Astrocyte of the spinal cord (primary cell): ENCODE data around the gene XAGE1B.
"Not testable (repeated sequence)": the region's sequence is repeated elsewhere in the genome, so short reads cannot be mapped to it uniquely, and the experiment has no call there.

Experiments
- DNase-seq: peaks from one replicate; pipeline ENCODE4 v3.0.0; 2011; ENCODE audit warnings: low read depth, low spot score
- H3K4me3 ChIP-seq: 2 replicates; pipeline ENCODE4 v1.5.1; 2011; ENCODE audit warnings: low read depth, mild to moderate bottlenecking, low read length, moderate library complexity
- in situ Hi-C: cut with HindIII; loops from 2 replicates; pipeline ENCODE4 v1.10.0; 2017; ENCODE audit warnings: low sequenced_read_pairs
- TF ChIP-seq, protein P1 (sequence below): IDR thresholded peaks from 2 replicates; pipeline ENCODE4 v1.5.1; 2012; ENCODE audit warnings: low read depth, mild to moderate bottlenecking, low read length, inconsistent platforms

The XAGE1B gene, protein sequence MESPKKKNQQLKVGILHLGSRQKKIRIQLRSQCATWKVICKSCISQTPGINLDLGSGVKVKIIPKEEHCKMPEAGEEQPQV

DNA sequence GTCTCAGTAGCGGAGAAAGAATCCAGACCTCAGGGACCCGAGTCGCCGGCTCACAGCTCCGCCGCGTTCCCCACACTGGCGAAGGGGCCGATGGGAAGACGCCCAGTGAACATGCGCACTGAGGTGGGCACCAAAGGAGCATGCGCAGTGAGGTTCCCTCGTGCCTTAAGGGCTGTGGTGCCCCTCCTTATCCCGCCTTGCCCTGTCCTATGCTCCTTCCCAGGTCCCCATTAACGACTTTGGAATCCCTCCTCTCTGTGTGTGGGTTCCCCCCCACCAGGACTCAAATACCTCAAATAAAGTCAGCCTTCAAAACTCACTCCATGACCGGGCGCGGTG is at the start of gene XAGE1B:
Gene XAGE1B (minus strand): TSS at position 77 of the 339 bp plus-strand sequence. CDS start 1,536 bp downstream, outside the sequence.
- in situ Hi-C loops, DNase-seq, H3K4me3 ChIP-seq: not testable (repeated sequence)

DNA sequence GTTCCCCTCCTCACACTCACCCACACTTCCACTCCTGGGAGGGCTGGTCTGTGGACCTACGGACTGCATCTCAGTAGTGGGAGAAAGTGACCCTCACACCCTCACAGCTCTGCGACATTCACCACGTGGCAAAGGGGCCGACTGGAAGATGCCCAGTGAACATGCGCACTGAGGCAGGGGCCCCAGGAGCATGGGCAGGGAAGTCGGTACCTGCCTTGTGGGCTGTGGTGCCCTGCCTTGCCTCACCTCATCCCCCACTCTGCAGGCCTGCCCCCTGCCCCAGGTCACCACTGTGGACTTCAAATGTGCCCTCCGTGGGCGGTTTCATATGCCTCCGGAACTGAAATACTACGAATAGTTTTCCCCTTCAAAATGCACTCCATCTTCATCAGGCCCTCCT is 46.2 kb upstream of the XAGE1B start:
- H3K4me3 ChIP-seq: no peak overlapping the region
- TF ChIP-seq, protein P1, sequence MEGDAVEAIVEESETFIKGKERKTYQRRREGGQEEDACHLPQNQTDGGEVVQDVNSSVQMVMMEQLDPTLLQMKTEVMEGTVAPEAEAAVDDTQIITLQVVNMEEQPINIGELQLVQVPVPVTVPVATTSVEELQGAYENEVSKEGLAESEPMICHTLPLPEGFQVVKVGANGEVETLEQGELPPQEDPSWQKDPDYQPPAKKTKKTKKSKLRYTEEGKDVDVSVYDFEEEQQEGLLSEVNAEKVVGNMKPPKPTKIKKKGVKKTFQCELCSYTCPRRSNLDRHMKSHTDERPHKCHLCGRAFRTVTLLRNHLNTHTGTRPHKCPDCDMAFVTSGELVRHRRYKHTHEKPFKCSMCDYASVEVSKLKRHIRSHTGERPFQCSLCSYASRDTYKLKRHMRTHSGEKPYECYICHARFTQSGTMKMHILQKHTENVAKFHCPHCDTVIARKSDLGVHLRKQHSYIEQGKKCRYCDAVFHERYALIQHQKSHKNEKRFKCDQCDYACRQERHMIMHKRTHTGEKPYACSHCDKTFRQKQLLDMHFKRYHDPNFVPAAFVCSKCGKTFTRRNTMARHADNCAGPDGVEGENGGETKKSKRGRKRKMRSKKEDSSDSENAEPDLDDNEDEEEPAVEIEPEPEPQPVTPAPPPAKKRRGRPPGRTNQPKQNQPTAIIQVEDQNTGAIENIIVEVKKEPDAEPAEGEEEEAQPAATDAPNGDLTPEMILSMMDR: no peak
- DNase-seq: no peak
- in situ Hi-C loops: no loop called here

DNA sequence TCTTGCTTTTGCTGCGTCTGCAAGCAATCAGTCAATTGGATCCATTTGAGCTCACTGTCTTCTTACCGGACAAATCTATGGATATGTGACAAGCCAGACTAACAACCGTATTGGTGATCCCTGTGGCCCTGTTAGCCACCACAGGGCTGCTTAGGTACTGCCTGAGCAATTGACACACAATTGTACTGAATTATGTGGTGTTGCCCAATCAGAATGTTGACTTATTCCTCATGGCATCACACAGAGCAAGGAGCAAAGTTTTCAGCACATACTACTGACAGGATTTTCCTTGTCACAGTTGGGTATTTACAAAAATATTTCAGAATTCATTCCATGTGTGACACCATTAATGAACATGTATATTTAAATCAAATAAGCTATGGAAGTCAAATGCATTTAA is 41.3 kb upstream of the XAGE1B start:
- TF ChIP-seq, protein P1: no peak
- in situ Hi-C loops: no loop called here

DNA sequence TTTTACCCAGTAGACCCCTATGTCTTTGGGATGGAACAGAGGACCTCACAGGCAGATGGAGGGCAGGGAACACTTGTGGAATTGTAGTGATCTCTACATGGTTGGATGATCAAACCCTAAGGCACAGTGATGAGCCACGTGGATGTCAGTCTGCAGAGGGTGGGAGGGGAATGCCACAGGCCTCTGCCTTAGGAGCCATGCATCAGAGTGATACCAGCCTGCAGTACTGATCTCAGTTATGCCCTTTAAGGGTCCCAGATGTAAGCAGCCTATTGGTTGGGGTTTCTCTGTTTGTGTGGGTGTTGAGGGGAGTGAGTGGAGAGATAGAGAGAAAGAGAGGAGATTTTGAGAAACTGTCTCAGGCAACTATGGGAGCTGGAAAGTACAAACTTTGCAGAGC is 39.9 kb upstream of the XAGE1B start:
- no peak overlapping the region for H3K4me3 ChIP-seq
- in situ Hi-C loops: no loop called here
- DNase-seq: no peak
- TF ChIP-seq, protein P1: no peak

More for the DNA sequence above, 41.3 kb upstream of the XAGE1B start:
- no peak for DNase-seq
- no peak overlapping the region for H3K4me3 ChIP-seq

DNA sequence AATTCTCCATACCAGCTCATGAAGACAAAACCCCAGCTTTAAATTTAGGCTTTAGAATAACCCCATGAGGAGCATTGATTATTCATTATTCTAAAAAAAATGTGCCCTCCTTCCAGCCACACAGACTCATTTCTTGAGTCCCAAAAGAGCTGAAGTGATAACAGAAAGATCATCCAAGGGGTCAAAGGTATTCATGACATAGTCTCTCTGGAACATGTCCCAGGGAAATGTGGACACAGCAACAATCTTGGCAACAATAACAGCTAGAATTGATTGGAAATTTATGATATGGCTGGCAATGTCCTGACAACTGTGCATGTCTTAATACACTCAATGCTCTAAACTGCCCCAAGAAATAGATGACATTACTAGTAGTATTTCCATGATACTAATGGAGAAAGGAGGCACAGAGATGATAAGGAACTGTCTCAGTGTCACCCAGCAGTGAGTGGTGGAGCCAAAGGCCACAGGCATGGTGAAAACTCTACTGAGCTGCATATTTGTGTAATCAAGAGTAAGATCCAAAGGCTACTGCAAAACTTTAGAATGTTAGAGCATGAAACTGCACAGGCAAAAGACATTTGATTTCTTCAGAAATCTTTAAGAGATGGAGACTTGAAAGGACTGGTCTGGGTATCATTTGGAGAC is 37.3 kb upstream of the XAGE1B start:
- no peak for DNase-seq
- TF ChIP-seq, protein P1: no peak
- H3K4me3 ChIP-seq: no peak overlapping the region
- in situ Hi-C loops: no loop called here

DNA sequence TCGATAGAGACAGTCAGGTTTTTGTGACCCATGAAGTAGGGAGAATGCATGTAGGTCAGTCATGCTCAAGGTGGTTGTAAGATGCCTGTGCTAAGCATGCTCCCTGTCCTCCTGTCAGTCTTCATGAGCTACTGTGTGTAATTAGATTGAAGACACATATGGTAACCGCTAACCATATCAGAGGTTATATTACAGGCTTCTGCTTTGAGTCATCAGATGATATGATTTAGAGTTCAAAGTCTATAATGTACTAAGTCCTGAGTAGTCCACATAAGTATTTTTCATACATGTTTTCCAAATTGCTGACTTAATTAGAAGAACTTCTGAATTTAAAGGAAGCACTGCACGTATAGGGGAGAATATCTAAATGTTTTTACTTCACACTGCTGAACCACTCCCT is 31.9 kb upstream of the XAGE1B start:
- in situ Hi-C loops, DNase-seq, H3K4me3 ChIP-seq: not testable (repeated sequence)

DNA sequence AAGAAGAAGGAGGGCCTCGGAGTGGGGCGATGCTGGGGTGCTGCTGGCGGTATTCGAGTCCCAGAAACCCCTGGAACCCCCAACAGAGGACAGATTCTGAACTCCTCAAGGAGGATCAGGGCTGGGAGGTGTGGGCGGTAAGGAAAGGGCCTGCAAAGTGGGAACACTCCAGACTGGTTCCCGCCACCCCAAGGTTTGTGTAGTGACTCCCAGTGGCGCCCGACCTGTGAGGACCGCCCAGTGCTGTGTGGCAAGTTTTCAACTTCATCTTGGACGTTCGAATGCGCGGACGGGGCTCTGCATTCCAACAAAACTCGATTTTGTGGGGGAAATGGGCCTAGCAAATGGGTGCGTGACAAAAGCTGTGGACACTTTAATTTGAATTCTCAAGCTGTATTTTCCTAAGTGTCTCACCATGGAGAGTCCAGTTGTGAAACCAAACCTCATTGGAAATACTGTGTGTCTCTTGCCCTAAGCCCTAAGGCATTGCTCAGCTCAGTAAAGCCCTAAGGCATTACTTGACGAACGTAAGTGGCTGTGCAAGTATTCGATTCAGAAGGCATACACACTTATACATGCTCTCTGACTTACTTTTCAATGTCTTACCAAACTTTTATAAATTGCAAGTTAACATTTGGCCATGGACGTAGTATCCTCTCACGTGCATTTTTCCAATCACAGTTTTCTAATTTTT is 27.4 kb upstream of the XAGE1B start:
- H3K4me3 ChIP-seq: no peak overlapping the region
- TF ChIP-seq, protein P1: no peak
- in situ Hi-C loops: no loop called here
- DNase-seq: no peak
